ENCODE measurements around the gene NRL. TPM values are rescaled to one million over a fixed set of nuclear protein-coding genes. Genes with fewer than 3 reads are reported as not detected.

Gene NRL
- total and polyA plus RNA-seq, 4 donors, result 2.7 to 5.4 (median 3.1) TPM

- no peak overlapping the region for H3K4me3 ChIP-seq
- WGBS, 2 donors, result 89 to 96% methylated on average over 9 of the region's 9 CpGs
- no peak for TF ChIP-seq CTCF (IDR thresholded peaks at IDR 0.05; ENCODE audit: control extremely low read depth, extremely low read depth)
- peaks cover 0 to 12% (median 5%) of the 10 kb centered on the region in 5 donors for H3K4me1 ChIP-seq (ENCODE audit: control insufficient read depth in 5 of 5, insufficient read depth in 5 of 5, low read length in 5 of 5)
- H3K36me3 ChIP-seq (ENCODE audit: control insufficient read depth in 4 of 4, insufficient read depth in 4 of 4, low read length in 4 of 4), result peaks cover 25 to 44% (median 31%) of the 10 kb centered on the region in 4 donors
- H3K27ac ChIP-seq (ENCODE audit: low read depth in 1 of 2, low read length in 1 of 2), result no peak overlapping the region
- no peak overlapping the region for H3K9ac ChIP-seq (ENCODE audit: insufficient read depth in 1 of 2, low read length in 2 of 2)
- DNase-seq (no peak), ATAC-seq (ENCODE audit: insufficient read depth, low FRiP score) (no peak)
- no peaks in the 10 kb centered on the region for H3K27me3 ChIP-seq (ENCODE audit: control insufficient read depth in 3 of 3, insufficient read depth in 3 of 3, low read length in 2 of 3)
- H3K9me3 ChIP-seq (ENCODE audit: control insufficient read depth in 4 of 4, insufficient read depth in 3 of 4, low read length in 3 of 4), result no peaks in the 10 kb centered on the region
These were observed 36.2 kb upstream of the NRL start for GRCh38 chr14:24150993-24151392.

- Histone ChIP-seq H3K4me1 (ENCODE audit: control insufficient read depth in 5 of 5, insufficient read depth in 5 of 5, low read length in 5 of 5) (peaks cover 4 to 17% (median 8%) of the 10 kb centered on the region in 5 donors), H3K9ac (ENCODE audit: insufficient read depth in 1 of 2, low read length in 2 of 2) (no peak overlapping the region), H3K36me3 (ENCODE audit: control insufficient read depth in 4 of 4, insufficient read depth in 4 of 4, low read length in 4 of 4) (peaks cover 22 to 41% (median 30%) of the 10 kb centered on the region in 4 donors), H3K27ac (ENCODE audit: low read depth in 1 of 2, low read length in 1 of 2) (peak overlapping the region in 1 of 2 donors; percentile 6), H3K9me3 (ENCODE audit: control insufficient read depth in 4 of 4, insufficient read depth in 3 of 4, low read length in 3 of 4) (no peaks in the 10 kb centered on the region), H3K27me3 (ENCODE audit: control insufficient read depth in 3 of 3, insufficient read depth in 3 of 3, low read length in 2 of 3) (no peaks in the 10 kb centered on the region), H3K4me3 (no peak overlapping the region)
- no peak for DNase-seq
- 94 to 98% methylated on average over 9 of the region's 9 CpGs for WGBS, 2 donors
- no peak for ATAC-seq (ENCODE audit: insufficient read depth, low FRiP score)
- TF ChIP-seq CTCF (IDR thresholded peaks at IDR 0.05; ENCODE audit: control extremely low read depth, extremely low read depth), result no peak
These were observed 35.8 kb upstream of the NRL start for GRCh38 chr14:24150567-24150966.

GRCh38 chr14:24150061-24150460, 35.3 kb upstream of the NRL start:
- no peak overlapping the region for H3K4me3 ChIP-seq
- no peak overlapping the region for H3K27ac ChIP-seq (ENCODE audit: low read depth in 1 of 2, low read length in 1 of 2)
- no peaks in the 10 kb centered on the region for H3K27me3 ChIP-seq (ENCODE audit: control insufficient read depth in 3 of 3, insufficient read depth in 3 of 3, low read length in 2 of 3)
- peaks cover 8 to 20% (median 12%) of the 10 kb centered on the region in 5 donors for H3K4me1 ChIP-seq (ENCODE audit: control insufficient read depth in 5 of 5, insufficient read depth in 5 of 5, low read length in 5 of 5)
- peaks cover 17 to 36% (median 27%) of the 10 kb centered on the region in 4 donors for H3K36me3 ChIP-seq (ENCODE audit: control insufficient read depth in 4 of 4, insufficient read depth in 4 of 4, low read length in 4 of 4)
- H3K9ac ChIP-seq (ENCODE audit: insufficient read depth in 1 of 2, low read length in 2 of 2), result no peak overlapping the region
- DNase-seq (no peak), ATAC-seq (ENCODE audit: insufficient read depth, low FRiP score) (no peak)
- WGBS, 2 donors, result 94 to 96% methylated on average over 9 of the region's 9 CpGs
- no peak for TF ChIP-seq CTCF (IDR thresholded peaks at IDR 0.05; ENCODE audit: control extremely low read depth, extremely low read depth)
- no peaks in the 10 kb centered on the region for H3K9me3 ChIP-seq (ENCODE audit: control insufficient read depth in 4 of 4, insufficient read depth in 3 of 4, low read length in 3 of 4)

All from lung (tissue), 12 donors.